ENCODE results near the gene GREB1L.

- TF ChIP-seq POLR2A (IDR thresholded peaks at IDR 0.05) = no peak
- TF ChIP-seq, protein P1, sequence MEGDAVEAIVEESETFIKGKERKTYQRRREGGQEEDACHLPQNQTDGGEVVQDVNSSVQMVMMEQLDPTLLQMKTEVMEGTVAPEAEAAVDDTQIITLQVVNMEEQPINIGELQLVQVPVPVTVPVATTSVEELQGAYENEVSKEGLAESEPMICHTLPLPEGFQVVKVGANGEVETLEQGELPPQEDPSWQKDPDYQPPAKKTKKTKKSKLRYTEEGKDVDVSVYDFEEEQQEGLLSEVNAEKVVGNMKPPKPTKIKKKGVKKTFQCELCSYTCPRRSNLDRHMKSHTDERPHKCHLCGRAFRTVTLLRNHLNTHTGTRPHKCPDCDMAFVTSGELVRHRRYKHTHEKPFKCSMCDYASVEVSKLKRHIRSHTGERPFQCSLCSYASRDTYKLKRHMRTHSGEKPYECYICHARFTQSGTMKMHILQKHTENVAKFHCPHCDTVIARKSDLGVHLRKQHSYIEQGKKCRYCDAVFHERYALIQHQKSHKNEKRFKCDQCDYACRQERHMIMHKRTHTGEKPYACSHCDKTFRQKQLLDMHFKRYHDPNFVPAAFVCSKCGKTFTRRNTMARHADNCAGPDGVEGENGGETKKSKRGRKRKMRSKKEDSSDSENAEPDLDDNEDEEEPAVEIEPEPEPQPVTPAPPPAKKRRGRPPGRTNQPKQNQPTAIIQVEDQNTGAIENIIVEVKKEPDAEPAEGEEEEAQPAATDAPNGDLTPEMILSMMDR (IDR thresholded peaks at IDR 0.05) = no peak
- no peak for TF ChIP-seq POLR2AphosphoS5 (IDR thresholded peaks at IDR 0.05)
- TF ChIP-seq EP300 (IDR thresholded peaks at IDR 0.05) = no peak
Observed at GRCh38 chr18:21260621-21261020, 18.6 kb downstream of the GREB1L start.
